Glomerular endothelial cell (primary cell): ENCODE measurements around the gene MAD1L1. TPM values are rescaled to one million over a fixed set of nuclear protein-coding genes. Genes with fewer than 3 reads are reported as not detected.

Source experiments
- DNase-seq: peaks from one replicate; pipeline ENCODE4 v3.0.0-alpha.2; 2011; ENCODE audit warnings: low read depth, low spot score; ENCODE audit errors: extremely low read depth
- total RNA-seq: library from RNA; depleted of rRNA; stranded (reverse); fragments of >200 nt; gene quantifications from 2 replicates; pipeline ENCODE4 v1.2.3, GENCODE V29; 2015

The MAD1L1 gene
- total RNA-seq, 1 donor from 2014 or later, result 59.4 TPM

DNA sequence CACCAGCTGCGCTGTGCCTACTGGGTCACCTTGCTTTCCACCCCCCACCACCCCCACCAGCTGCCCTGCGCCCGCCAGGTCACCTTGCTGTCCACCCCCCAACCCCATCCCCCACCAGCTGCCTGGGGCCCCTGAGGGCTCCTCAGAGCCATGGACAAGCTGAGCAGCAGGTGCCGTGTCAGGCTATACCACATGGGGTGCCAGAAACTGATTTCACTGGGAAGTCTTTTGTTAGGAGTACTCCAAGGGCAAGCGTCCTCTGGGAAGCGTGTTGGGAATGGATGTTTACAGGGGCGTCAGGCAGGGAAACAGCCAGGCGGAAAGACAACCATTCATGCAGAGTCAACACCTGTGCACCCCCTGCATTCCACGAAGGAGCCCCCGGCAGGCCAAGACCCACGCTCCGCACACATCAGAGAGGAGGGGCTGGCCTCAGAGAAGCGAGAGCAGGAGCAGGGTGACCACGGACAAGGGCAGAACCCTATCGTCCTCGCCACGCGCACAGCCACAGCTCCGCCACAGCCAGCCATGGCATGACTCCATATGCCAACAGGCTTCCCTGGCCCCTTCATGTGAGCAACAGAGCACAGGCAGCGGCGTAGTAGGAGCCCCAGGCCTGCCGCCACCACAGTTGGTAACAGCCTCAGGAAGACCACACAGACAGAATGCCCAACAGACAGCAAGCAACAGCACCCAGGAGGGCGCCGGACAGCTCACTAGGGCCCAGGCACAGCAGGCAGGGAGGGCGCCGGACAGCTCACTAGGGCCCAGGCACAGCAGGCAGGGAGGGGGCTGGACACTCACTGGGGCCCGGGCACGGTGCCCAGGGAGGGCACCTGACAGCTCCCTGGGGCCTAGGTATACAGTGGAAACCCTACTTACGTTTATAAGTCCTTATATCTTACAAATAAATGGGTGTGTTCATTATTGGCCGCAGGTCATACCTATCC is 180.8 kb downstream of the MAD1L1 start:
- DNase-seq, result no peak

GRCh38 chr7:2050511-2050866 is 182.3 kb downstream of the MAD1L1 start:
- DNase-seq, result no peak

GRCh38 chr7:2049782-2050510 is 182.8 kb downstream of the MAD1L1 start:
- DNase-seq, result no peak

GRCh38 chr7:2049111-2049781 is 183.5 kb downstream of the MAD1L1 start:
- no peak for DNase-seq

DNA sequence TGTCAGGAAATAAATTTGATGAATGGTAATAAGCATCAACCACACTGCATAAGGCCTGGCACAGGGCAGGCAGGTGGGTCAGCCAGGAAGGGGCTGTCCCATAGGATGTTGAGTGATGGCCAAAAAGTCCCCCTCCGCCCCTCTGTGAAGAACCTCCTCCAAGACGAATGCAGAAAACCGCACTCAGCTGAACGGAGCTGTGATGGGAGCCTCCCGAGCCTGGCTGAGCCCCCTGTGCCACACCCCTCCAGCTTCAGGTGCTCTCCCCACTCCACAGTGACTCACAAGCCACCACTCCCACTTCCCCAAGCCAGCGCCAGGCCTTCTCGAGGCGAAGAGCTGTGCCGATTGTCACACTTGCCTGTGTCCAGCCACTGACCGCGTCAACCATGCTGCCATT is 184.2 kb downstream of the MAD1L1 start:
- DNase-seq, result no peak

- no peak for DNase-seq
These were observed 184.7 kb downstream of the MAD1L1 start for GRCh38 chr7:2048006-2048405.

DNA sequence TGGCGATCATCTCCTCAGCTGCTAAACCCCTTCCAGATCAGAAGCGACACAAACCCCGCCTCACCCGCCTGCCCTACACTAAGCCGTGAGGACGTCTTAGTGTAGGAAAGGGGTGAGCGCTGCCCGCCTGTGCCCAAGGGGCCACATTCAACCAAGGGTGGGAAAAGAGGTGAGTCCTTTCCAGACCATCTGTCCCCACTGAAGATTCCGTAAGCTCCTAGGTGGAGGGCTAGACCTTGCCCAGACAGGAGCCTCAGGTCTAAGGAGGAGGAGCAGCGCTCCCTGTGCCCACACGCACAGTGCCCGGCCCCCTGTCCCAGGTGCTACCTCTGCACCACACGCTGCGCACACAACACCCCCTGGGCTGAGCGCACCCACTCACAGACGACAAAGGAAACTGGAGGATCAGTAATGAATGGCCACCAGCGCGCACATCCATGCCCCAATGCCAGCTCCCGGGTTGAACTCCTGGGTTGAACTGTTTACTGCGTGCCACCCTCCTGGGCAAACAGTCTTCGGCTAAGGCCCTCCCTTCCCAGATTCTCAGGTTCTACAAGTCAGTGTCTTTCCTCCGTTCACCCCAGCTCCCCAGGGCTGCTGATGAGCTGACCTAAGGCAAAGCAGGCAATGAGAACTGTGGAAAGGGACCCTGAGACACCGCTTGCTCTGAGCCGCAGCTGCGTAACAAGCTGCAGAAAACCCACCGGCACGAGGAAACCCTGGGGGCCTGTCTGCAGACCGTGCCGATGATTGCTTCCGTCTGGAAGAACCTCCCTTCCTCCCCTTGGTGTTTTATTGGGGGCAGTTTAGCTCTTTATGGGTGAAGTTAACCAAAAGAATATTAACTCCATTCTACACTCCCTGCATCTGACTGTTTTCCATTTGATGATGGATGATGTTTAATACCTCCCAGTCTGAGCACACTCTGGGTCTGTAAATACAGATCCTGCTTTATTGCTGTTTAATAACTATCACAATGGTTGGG is 185.9 kb downstream of the MAD1L1 start:
- no peak for DNase-seq

- DNase-seq, result no peak
These were observed 187.0 kb downstream of the MAD1L1 start for GRCh38 chr7:2045559-2046405.

- DNase-seq, result no peak
These were observed 187.8 kb downstream of the MAD1L1 start for GRCh38 chr7:2044883-2045471.

GRCh38 chr7:2044311-2044882 is 188.3 kb downstream of the MAD1L1 start:
- no peak for DNase-seq

DNA sequence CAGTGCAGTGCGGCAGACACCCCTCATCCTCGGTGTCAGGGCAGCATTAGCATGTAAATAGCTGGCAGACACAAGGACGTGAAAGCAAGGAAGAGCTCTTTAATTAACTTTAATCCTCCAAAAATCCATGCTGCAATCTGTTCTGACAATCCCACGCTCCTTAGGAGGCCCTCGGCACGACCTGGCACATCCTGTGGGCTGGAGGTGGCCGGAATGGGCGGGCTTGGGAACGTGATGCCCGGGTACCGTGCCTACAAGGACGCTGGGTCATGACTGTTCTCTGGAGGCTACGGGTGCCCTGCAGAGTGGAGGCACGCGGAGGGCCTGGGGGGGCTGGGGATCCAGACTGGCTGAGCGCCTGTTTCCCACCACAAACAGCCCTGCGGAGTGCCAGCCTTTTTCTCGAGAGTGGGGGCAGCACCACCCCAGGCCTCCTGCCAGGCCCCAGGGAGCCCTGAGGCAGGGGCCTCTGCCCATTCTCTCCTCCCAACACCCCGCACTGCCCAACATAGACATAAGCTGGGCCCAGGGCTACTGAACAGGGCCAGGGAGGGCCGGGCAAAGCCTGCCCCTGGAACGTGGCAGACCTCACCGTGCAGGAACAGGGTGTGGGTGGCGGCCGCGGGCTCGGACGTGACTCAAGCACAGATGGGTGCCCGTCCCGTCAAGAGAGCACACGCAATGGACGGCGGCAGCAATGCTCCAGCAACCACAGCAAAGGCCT is 189.3 kb downstream of the MAD1L1 start:
- DNase-seq, result no peak

DNA sequence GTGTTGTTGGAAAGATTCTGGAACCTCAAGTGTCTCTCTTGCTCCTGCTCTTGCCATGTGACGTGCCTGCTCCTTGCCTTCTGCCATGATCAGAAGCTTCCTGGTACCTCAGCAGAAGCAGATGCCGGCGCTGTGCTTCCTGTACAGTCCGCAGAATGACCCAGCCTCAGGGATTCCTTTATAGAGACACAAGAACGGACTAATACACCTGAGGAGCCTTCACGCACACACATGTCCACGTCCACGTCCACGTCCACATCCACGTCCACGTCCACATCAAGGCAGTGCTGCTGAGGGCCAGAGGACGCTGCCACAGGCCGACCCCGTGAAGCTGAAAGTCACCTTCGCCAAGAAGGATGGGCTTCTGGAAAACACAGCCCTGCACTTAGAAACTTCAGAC is 190.1 kb downstream of the MAD1L1 start:
- no peak for DNase-seq

DNA sequence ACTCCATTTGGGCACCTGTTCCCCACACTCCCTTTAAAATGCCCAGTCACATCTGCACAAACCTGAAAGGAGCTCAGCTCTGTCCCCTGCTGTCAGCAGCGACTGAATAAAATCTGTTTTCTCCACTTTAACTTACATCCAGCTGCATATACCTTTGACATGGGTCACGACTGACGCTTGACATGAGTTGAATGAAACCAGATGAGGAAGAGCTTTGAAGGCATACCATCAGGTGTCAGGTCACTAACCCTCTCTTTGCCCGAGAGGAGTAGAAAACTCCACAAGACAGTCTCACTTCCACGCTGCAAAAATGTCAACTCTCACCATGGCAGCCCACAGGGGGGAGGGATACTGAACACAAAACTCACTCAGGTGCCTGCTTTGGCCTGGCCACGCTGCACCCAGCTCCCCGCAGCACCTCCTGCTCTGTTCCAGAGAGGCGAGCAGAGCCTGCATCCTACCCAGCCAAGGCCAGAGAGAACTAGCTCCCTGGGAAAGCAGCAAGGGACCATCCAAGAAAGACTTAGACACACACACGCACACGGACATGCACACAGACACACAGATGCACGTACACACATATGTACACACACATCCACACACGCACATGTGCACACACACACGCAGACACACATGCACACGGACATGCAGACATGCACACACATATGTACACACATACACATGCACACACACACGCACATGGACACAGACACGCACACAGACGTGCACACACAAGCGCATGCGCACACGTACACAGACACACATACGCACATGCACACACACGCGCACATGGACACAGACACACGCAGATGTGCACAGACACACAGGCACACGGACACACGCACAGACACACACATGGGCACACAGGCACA is 191.0 kb downstream of the MAD1L1 start:
- DNase-seq, result no peak

GRCh38 chr7:2040893-2041270 is 191.9 kb downstream of the MAD1L1 start:
- DNase-seq, result no peak

DNA sequence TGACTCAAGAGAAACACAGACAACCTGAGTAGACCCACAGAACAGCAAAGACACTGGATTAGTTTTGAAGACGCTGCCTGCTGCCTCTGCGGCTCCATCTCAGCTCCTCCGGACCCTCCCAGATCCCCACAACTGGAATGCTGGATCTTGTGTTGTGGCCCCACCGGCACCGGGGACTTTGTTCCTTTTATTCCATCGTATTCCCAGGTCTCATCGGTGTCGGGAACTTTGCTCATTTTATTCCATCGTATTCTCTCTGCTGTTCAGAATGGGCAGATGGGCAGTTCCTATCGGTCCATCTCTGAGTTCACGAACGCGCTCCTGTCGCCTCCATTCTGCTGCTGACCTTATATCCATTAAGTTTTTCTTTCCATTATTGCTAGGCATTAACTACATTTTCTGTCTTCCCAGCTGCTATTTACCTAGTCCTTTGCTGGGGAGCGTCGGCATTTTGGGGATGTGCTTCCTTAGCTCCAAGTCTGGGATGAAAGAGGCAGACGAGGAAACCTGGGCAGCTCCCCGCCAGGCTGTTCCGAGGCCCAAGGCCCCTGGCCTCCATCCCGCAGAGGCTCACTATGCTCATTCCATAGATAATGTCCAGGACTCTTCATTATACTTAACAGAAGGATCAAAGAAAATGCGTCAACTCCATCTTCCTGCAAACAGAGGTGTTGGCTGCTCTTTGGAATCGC is 192.4 kb downstream of the MAD1L1 start:
- DNase-seq, result no peak

DNA sequence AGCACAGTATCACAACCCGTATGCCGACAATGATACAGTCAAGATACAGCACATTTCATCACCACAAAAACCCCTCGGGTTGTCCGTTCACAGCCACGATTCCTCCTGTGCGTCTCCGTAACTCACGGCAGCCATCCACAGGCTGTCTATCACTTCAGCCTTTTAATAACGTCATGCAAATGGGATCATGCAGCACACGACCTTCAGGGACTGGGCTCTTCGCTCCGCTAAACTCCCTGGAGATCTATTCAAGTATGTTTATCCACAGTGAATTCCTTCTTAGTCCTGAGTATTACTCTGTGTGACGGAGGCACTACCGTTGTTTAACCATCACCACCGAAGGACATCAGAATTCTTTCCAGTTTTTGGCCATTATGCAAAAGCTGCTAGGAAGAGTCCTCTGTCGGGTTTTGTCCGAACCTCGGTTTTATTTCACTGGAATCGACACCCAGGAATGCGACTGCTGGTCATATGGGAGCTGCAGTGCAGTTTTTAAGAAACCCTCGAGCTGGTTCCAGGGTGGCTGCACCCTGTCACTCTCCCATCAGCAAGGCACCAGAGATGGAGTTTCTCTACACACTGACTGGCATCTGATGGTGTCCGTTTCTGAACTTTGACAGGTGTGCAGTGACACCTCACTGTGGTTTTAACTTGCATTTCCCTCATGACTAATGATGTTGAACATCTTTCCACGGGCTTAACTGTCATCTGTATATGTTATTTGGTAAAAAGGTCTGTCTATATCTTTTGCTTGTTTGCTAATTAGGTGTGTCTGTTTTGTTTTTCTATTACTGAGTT is 193.6 kb downstream of the MAD1L1 start:
- no peak for DNase-seq
